Stimulated activated CD8-positive, alpha-beta memory T cell treated with anti-CD3 and anti-CD28 coated beads, Interleukin-2, amount 100 ng/mL, for 48 hours (primary cell): ENCODE results near the gene PPP1R18.
"Not testable (repeated sequence)": the region's sequence is repeated elsewhere in the genome, so short reads cannot be mapped to it uniquely, and the experiment has no call there.

ENCODE experiments used
- DNase-seq, 2 donors: peaks; one replicate each; pipeline ENCODE4 v3.0.0-alpha.2; 2020; ENCODE audit warnings: low read depth in 2 of 2

Gene PPP1R18

GRCh38 chr6:30719791-30720737, 33.6 kb upstream of the PPP1R18 start, which contains the start of gene TUBB:
TUBB (plus strand) TSS chr6:30720352; CDS start chr6:30720507, 155 bp downstream.
- DNase-seq, result peak; percentile 93

GRCh38 chr6:30719356-30719755, 32.9 kb upstream of the PPP1R18 start:
- DNase-seq, result no peak

GRCh38 chr6:30717845-30718720, 31.6 kb upstream of the PPP1R18 start:
- not testable (repeated sequence) for DNase-seq

DNA sequence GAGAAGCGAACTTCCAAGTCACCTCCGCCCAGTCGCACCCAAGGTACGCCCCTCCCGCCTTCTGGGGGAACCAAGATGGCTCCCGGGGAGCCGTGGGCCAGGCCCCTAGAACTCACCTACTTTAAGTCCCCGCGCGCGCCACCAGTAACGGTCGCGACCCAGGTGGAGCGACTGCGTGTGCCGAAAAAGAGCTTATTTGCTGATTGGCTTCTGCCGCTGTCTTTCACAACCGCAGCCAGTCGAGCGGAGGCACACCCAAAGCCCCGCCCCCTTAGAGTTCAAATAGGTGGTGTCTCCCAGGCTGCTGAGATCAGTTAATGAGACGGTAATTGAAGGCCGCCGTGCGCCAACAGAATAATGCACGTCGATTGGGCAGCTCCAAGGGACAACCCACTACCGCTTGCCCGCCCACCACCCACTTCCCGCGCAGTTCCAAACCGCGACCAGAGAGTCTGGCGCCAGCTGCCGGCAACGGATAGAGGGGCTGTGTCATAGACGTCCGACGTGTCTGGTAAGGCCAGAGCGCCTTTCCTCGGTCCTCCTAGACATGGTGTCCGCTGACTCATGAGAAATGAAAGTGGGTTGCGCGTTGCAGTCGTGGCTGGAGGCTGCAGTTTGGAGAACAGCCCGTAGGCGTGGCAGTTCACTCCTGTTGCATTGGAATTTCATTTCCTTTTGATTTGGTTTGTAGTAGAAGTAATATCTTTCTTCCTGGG, 30.8 kb upstream of the PPP1R18 start, which contains the start of gene MDC1:
Gene MDC1, minus strand, starts transcription at position 153 of the 716 bp plus-strand sequence. CDS start 2,106 bp downstream, outside the sequence.
- DNase-seq, result peak; percentile 95 to 99

DNA sequence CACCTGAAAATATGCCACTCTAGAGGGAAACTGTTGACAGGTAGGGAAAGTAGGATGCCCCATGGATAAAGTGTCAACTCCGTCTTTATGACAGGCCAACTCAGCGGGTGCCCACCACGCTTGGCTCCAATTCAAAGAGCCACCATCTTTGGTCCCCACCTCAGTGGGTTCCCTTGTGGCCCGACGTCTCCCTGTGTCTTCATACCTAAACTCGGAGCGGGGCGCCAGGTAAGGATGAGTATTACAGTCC, 30.4 kb upstream of the PPP1R18 start:
- no peak for DNase-seq

- DNase-seq, result no peak
Measured at GRCh38 chr6:30714263-30714662, 27.8 kb upstream of the PPP1R18 start.

GRCh38 chr6:30712441-30712945, 26.0 kb upstream of the PPP1R18 start:
- DNase-seq, result no peak

DNA sequence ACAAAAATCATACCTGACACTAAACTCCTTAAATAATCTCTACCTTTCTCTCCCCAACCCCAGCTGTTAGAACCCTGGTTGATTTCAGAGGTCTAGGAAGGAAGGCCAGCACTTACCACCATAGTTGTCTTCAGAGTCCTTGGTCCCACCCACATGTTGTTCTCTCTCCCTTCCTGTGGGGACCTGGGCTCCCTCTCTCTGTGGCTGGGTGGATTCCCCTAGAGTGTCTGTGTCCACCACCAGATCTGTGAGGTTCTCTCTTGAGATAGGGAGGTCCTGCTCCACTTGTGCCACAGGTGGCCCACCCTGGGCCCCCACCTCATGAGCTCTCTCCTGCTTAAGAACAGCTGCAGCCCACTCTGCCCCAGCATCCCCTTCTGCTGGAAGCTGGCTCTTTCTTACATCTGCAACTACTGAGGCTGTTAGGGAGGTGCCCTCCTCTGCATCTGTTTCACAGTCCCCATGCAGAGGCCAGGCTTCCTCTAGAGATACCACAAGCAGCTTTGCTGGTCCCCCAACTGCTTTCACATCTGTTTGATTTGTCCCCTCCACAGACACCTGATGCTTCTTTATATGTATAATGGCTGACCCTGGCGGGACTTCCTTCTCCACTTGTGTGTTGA, 25.4 kb upstream of the PPP1R18 start:
- no peak for DNase-seq

- no peak for DNase-seq
Measured at GRCh38 chr6:30709101-30709868, 22.8 kb upstream of the PPP1R18 start.

- no peak for DNase-seq
Measured at GRCh38 chr6:30707281-30707850, 20.9 kb upstream of the PPP1R18 start.

DNA sequence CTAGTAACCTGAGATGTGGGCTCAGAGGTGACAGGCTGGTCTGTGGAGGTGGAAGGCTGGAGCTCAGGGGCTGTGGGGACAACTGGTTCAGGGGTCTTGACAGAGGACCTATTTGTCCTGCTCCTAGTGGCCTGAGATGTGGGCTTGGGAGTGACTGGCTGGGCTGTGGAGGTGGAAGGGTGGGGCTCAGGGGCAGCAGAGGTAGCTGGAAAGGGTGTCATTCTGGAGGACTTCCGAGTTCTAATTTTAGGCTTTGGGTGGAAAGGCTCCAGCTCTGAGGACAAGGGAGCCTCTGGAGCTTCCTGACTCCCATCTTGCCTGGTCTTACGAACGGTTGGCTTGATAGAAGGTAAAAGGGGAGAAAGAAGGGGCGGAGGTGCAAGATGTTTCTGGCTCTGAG, 19.2 kb upstream of the PPP1R18 start:
- no peak for DNase-seq

DNA sequence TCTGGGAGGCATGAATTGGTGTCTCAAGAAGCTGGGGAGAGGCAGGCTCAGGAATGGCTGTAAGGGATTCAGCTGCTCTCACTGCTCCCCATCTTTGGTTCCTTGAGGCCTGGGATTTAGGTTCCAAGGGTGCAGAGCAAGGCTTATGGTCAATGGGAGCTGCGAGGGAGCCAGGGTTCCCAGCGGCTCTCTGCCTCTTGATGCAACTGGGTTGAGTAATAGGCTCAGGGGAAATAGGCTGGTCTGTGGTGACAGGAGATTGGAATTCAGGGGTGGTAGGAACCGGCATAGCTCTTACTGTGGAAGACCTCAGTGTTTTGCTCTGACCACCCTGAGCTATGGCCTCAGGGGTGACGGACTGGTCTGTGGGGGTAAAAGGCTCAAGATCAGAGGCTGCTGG, 17.4 kb upstream of the PPP1R18 start:
- DNase-seq, result no peak

DNA sequence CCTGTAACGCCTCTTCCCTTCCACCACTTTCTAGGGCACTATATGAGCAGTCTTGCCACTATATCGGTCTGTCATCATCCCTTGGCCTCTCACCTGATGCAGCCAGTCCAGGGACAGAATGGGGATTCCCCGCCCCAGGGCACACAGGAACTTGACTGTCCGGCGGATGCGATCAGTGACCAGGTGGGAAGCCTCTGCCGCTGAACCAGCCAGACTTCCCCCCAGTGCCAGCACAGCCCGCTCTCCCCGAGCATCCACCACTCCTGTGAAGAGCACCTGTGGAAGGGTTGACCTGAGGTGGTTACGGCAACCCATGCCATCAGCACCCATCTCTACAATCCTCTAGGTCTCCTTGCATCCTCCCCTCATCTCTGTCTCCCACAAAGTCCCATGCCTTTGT, 16.6 kb upstream of the PPP1R18 start:
- no peak for DNase-seq

- no peak for DNase-seq
Measured at GRCh38 chr6:30700340-30700739, 13.9 kb upstream of the PPP1R18 start.

DNA sequence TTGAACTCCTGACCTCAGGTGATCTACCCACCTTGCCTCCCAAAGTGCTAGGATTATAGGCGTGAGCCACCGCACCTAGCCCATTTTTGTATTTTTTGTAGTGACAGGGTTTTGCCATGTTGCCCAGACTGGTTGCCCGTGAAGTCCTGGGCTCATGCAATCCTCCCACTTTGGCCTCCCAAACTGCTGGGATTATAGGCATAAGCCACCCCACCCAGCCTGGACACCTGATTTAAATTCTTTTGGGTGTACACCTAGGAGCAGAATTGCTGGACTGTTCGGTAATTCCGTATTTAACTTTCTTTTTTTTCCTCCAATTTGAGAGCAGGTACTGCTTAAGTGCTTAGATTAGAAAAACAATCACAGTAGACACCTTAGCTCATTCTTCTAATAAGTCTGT, 10.0 kb upstream of the PPP1R18 start:
- DNase-seq, result no peak

- no peak for DNase-seq
Measured at GRCh38 chr6:30691208-30691847, 4.9 kb upstream of the PPP1R18 start.

DNA sequence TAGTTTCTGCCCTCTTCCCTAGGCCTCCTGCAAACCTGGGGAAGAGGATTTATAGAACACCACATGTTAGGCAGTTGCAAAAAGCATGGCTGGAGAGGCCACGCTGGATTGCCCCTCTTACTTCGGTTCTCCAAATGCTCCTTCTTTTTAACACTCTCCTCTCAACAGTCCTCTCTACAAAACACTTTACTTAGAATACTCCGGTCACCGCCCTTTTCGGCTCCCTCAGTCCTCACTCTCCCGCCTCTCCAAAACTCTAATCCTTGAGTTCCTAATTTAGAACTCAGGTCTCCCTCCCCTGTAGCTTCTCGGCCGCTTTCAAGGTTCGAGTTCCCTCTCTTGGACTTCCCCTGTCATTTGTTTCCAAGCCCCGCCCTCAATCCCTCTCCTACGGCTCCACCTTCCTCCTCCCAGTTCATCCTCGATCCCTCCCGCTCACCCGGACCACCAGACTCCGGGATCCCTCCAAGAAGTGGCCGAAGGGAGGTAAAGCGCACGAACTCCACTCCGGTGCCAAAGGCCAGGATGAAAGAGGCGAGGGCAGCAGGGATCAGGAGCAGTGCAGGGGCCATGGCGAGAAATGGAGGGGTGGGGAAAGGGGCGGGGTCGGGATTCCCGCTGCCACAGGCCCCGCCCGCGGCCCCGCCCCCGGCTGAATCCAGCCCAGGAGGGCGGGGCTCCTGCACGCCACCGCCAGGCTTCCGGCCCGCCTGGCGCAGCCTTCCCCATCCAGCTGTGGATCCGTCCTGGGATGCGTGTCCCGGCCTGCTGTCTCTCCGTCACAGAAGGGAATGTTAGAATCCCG, 4.2 kb upstream of the PPP1R18 start, which contains the start of gene NRM:
Gene NRM, minus strand, starts transcription at position 582 of the 805 bp plus-strand sequence. Its CDS starts 10 bp downstream, at position 572.
- DNase-seq, result peak; percentile 75 to 78

- no peak for DNase-seq
Measured at GRCh38 chr6:30689985-30690384, 3.5 kb upstream of the PPP1R18 start.
